ENCODE data around the gene DPYSL5. TPM values are rescaled to one million over a fixed set of nuclear protein-coding genes. Genes with fewer than 3 reads are reported as not detected.

The DPYSL5 gene
- total and polyA plus RNA-seq, 2 donors (not counting 3 experiments of a cell fraction or from before 2014, with no cell fraction given) = not detected

- TF ChIP-seq EZH2 (IDR thresholded peaks at IDR 0.05; ENCODE audit: borderline replicate concordance, low read depth, low read length, severe bottlenecking) (no peak), MAX (IDR thresholded peaks at IDR 0.05; ENCODE audit: insufficient read depth, insufficient read length) (no peak), FOS (IDR thresholded peaks at IDR 0.05; ENCODE audit: borderline replicate concordance, insufficient read depth, low read length) (no peak), JUN (IDR thresholded peaks at IDR 0.05; ENCODE audit: borderline replicate concordance, insufficient read depth, insufficient read length, low read depth) (no peak), CTCF (IDR thresholded peaks at IDR 0.05; ENCODE audit: extremely low read depth in 1 of 2, insufficient read depth in 1 of 2, low read depth in 1 of 2, low read length in 2 of 2) (no peak), MYC (IDR thresholded peaks at IDR 0.05; ENCODE audit: low read depth, low read length) (no peak), POLR2A (IDR thresholded peaks at IDR 0.05; ENCODE audit: low read depth, low read length) (no peak), GATA2 (IDR thresholded peaks at IDR 0.05; ENCODE audit: insufficient read depth, insufficient read length, low read depth, low read length) (no peak), POLR2AphosphoS5 (IDR thresholded peaks at IDR 0.05; ENCODE audit: insufficient read depth, low read depth, low read length) (no peak)
- no peaks in the 10 kb centered on the region for H3K36me3 ChIP-seq (ENCODE audit: control insufficient read depth in 2 of 2, extremely low read depth in 1 of 2, insufficient read depth in 2 of 2, low read length in 2 of 2)
- H3K4me2 ChIP-seq (ENCODE audit: insufficient read depth, low read length) = no peak overlapping the region
- no peak overlapping the region for H3K9ac ChIP-seq (replicated peaks; ENCODE audit: extremely low read depth, insufficient read depth, low read length)
- ChIA-PET POLR2A (no interaction called here), CTCF (interaction anchor here (0.7 to 1.5 kb wide), 2 partner anchors 40 to 57 kb away, joined by 3 to 4 read pairs; no protein-coding TSS in a partner anchor)
- H3K9me3 ChIP-seq (replicated peaks; ENCODE audit: control insufficient read depth, insufficient read depth, low read length) = no peaks in the 10 kb centered on the region
- no TSS peak for BruUV-seq (replicated peaks)
- DNase-seq (ENCODE audit: low read depth, low spot score) (no peak), FAIRE-seq (no peak)
- dilution Hi-C loops (cut with MboI; ENCODE audit: extremely low pct_ligation_motif_present, low sequenced_read_pairs) = no loop called here
- H3K4me1 ChIP-seq (ENCODE audit: control insufficient read depth, extremely low read depth, insufficient read depth, low read length) = no peaks in the 10 kb centered on the region
- H3K27ac ChIP-seq (ENCODE audit: insufficient read depth, low read depth, low read length) = no peak overlapping the region
- intact Hi-C loops (cut with micrococcal nuclease) = no loop called here
- peaks cover 3 to 7% of the 10 kb centered on the region in 2 experiments for H3K27me3 ChIP-seq (ENCODE audit: control insufficient read depth in 2 of 2, insufficient read depth in 2 of 2, low read length in 2 of 2)
- H3K79me2 ChIP-seq (ENCODE audit: control insufficient read depth, insufficient read depth, low read length) = no peaks in the 10 kb centered on the region
- no peaks in the 10 kb centered on the region for H3K9me1 ChIP-seq (replicated peaks; ENCODE audit: control insufficient read depth, extremely low read depth, insufficient read depth, low read length)
- H4K20me1 ChIP-seq (replicated peaks; ENCODE audit: control insufficient read depth, extremely low read depth, insufficient read depth, low read length) = no peaks in the 10 kb centered on the region
- no peak overlapping the region for H2AFZ ChIP-seq (ENCODE audit: low read depth, low read length)
- H3K4me3 ChIP-seq (replicated peaks in 1 of 3; ENCODE audit: insufficient read depth in 1 of 3, low read depth in 1 of 3, low read length in 3 of 3) = no peak overlapping the region
Observed at GRCh38 chr2:26885651-26886329, 37.9 kb downstream of the DPYSL5 start.
